Neural cell (in vitro differentiated cells): Measurements from ENCODE around the gene LTA4H. TPM values are rescaled to one million over a fixed set of nuclear protein-coding genes. Genes with fewer than 3 reads are reported as not detected.

Experiments
- H2AFZ ChIP-seq: fragments of 200-600, 300-800 bp; sonication (generic), shearing (Covaris generic); 2 replicates; pipeline ENCODE4 v1.6.0; 2014; ENCODE audit warnings: low read depth, mild to moderate bottlenecking, antibody characterized with exemption, low read length, moderate library complexity
- H3F3A ChIP-seq: fragments of 200-600 bp; shearing (Covaris generic); 2 replicates; pipeline ENCODE4 v1.6.1; 2016; ENCODE audit warnings: mild to moderate bottlenecking, moderate library complexity, mixed read lengths, antibody characterized with exemption, low read length; ENCODE audit not compliant: insufficient read depth, poor library complexity, severe bottlenecking
- H3K27ac ChIP-seq: fragments of 200-600, 300-800 bp; sonication (generic), shearing (Covaris generic); 2 replicates; pipeline ENCODE4 v1.5.1; 2014; ENCODE audit warnings: mild to moderate bottlenecking, low read length, moderate library complexity
- H3K27me3 ChIP-seq: fragments of 300-800, 200-600 bp; sonication (generic), shearing (Covaris generic); 2 replicates; pipeline ENCODE4 v1.6.0; 2014; ENCODE audit warnings: mild to moderate bottlenecking, low read depth, low read length, moderate library complexity; ENCODE audit not compliant: insufficient read depth
- H3K36me3 ChIP-seq: fragments of 300-800, 200-600 bp; sonication (generic), shearing (Covaris generic); 2 replicates; pipeline ENCODE4 v1.5.1; 2014; ENCODE audit warnings: mild to moderate bottlenecking, antibody characterized with exemption, low read length, moderate library complexity; ENCODE audit not compliant: insufficient read depth
- H3K4me2 ChIP-seq: fragments of 300-800, 200-600 bp; sonication (generic), shearing (Covaris generic); 2 replicates; pipeline ENCODE4 v1.6.0; 2014; ENCODE audit warnings: mild to moderate bottlenecking, low read length
- H3K4me3 ChIP-seq: fragments of 300-800, 200-600 bp; sonication (generic), shearing (Covaris generic); 2 replicates; pipeline ENCODE4 v1.5.1; 2014; ENCODE audit warnings: mild to moderate bottlenecking, low read length, moderate library complexity
- H3K79me2 ChIP-seq: fragments of 200-600 bp; shearing (Covaris generic); replicated peaks from 2 replicates; pipeline ENCODE4 v1.6.0; 2014; ENCODE audit warnings: mild to moderate bottlenecking, low read length, moderate library complexity; ENCODE audit not compliant: insufficient read depth
- H3K9ac ChIP-seq: fragments of 300-800, 200-600 bp; sonication (generic), shearing (Covaris generic); 2 replicates; pipeline ENCODE4 v1.6.1; 2016; ENCODE audit warnings: mild to moderate bottlenecking, low read length, mixed read lengths
- H3K9me2 ChIP-seq: fragments of 200-600 bp; shearing (Covaris generic); 2 replicates; pipeline ENCODE4 v1.6.1; 2016; ENCODE audit warnings: mild to moderate bottlenecking, low read length, mixed read lengths; ENCODE audit not compliant: insufficient read depth
- H3K9me3 ChIP-seq: fragments of 200-600, 300-800 bp; sonication (generic), shearing (Covaris generic); 2 replicates; pipeline ENCODE4 v1.6.1; 2016; ENCODE audit warnings: mild to moderate bottlenecking, mixed run types, low read length, moderate library complexity, mixed read lengths
- H4K20me1 ChIP-seq: fragments of 200-600 bp; shearing (Covaris generic); 2 replicates; pipeline ENCODE4 v1.6.1; 2016; ENCODE audit warnings: mild to moderate bottlenecking, mixed run types; ENCODE audit not compliant: insufficient read depth
- EP300 ChIP-seq: fragments of 450-650 bp; conservative IDR thresholded peaks from 2 replicates; pipeline ENCODE4 v1.6.1; 2014; ENCODE audit warnings: antibody characterized with exemption, mild to moderate bottlenecking, moderate library complexity; ENCODE audit not compliant: poor library complexity, severe bottlenecking
- EZH2 ChIP-seq: fragments of 200-600, 300-800 bp; shearing (Covaris generic), sonication (generic); IDR thresholded peaks from 2 replicates; pipeline ENCODE4 v1.6.1; 2014; ENCODE audit warnings: antibody characterized with exemption, low read length, borderline replicate concordance, mild to moderate bottlenecking; ENCODE audit not compliant: insufficient read depth, poor library complexity, severe bottlenecking
- MXI1 ChIP-seq: fragments of 450-650 bp; conservative IDR thresholded peaks from 2 replicates; pipeline ENCODE4 v1.6.1; 2014; ENCODE audit warnings: antibody characterized with exemption, mild to moderate bottlenecking; ENCODE audit not compliant: poor library complexity, severe bottlenecking
- POLR2AphosphoS5 ChIP-seq: IDR thresholded peaks from 2 replicates; pipeline ENCODE4 v1.6.1; 2012
- RAD21 ChIP-seq: fragments of 450-650 bp; conservative IDR thresholded peaks from 2 replicates; pipeline ENCODE4 v1.6.1; 2014; ENCODE audit warnings: antibody characterized with exemption, mild to moderate bottlenecking, moderate library complexity
- REST ChIP-seq: IDR thresholded peaks from 2 replicates; pipeline ENCODE4 v1.6.1; 2012; ENCODE audit warnings: borderline replicate concordance
- SMC3 ChIP-seq: fragments of 450-650 bp; conservative IDR thresholded peaks from 2 replicates; pipeline ENCODE4 v1.6.1; 2014; ENCODE audit warnings: antibody characterized with exemption, mild to moderate bottlenecking, moderate library complexity; ENCODE audit not compliant: poor library complexity
- TAF1 ChIP-seq: IDR thresholded peaks from 2 replicates; pipeline ENCODE4 v1.6.1; 2012; ENCODE audit warnings: low read depth
- polyA plus RNA-seq: library from polyadenylated mRNA; depleted of rRNA; stranded (reverse); fragments of >200 nt; gene quantifications from 2 replicates; pipeline ENCODE4 v1.2.3, GENCODE V29; 2014
- TF ChIP-seq, protein P1 (sequence below): fragments of 450-650 bp; IDR thresholded peaks from 2 replicates; pipeline ENCODE4 v1.5.1; 2014; ENCODE audit warnings: antibody characterized with exemption, mild to moderate bottlenecking, moderate library complexity; ENCODE audit not compliant: poor library complexity, severe bottlenecking

The LTA4H gene
- polyA plus RNA-seq, 1 donor from 2014 or later: 55.3 TPM

- Histone ChIP-seq H3K27ac (no peak overlapping the region), H3K9me2 (no peaks in the 10 kb centered on the region), H3K79me2 (no peaks in the 10 kb centered on the region), H3K9ac (no peak overlapping the region), H3K4me3 (no peak overlapping the region), H3K4me2 (no peak overlapping the region), H3K36me3 (no peaks in the 10 kb centered on the region), H4K20me1 (no peaks in the 10 kb centered on the region), H3K9me3 (no peaks in the 10 kb centered on the region), H3K27me3 (no peaks in the 10 kb centered on the region), H2AFZ (no peak overlapping the region), H3F3A (no peaks in the 10 kb centered on the region)
- TF ChIP-seq EP300 (no peak), POLR2AphosphoS5 (no peak), MXI1 (no peak)
Measured at GRCh38 chr12:96007729-96008128, 27.7 kb downstream of the LTA4H start.

DNA sequence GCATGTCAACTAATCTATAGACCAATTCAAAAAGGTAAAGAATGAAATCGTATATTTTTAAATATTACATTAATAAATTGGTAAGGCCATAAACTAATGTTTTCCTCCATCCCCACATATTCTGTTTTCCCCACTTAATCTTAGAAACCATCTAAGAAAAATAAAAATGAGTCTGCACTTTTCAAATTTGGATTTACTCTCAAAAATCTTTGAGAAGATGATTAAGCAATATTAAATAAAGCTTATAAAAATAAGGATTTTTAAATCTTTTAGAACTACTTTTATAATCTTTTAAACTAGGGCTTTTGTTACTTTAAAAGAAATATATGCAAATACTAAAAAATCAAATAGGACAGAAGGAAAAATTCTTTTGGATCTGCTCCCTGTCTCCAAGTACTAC lies 28.7 kb downstream of the LTA4H start:
- Histone ChIP-seq H3K9me2 (no peaks in the 10 kb centered on the region), H3K9me3 (no peaks in the 10 kb centered on the region), H3K4me2 (no peak overlapping the region), H3K27ac (no peak overlapping the region), H3K36me3 (no peaks in the 10 kb centered on the region), H3F3A (no peaks in the 10 kb centered on the region), H3K4me3 (no peak overlapping the region), H2AFZ (no peak overlapping the region), H4K20me1 (no peaks in the 10 kb centered on the region), H3K79me2 (no peaks in the 10 kb centered on the region), H3K9ac (no peak overlapping the region), H3K27me3 (no peaks in the 10 kb centered on the region)
- TF ChIP-seq TAF1: no peak
- TF ChIP-seq, protein P1, sequence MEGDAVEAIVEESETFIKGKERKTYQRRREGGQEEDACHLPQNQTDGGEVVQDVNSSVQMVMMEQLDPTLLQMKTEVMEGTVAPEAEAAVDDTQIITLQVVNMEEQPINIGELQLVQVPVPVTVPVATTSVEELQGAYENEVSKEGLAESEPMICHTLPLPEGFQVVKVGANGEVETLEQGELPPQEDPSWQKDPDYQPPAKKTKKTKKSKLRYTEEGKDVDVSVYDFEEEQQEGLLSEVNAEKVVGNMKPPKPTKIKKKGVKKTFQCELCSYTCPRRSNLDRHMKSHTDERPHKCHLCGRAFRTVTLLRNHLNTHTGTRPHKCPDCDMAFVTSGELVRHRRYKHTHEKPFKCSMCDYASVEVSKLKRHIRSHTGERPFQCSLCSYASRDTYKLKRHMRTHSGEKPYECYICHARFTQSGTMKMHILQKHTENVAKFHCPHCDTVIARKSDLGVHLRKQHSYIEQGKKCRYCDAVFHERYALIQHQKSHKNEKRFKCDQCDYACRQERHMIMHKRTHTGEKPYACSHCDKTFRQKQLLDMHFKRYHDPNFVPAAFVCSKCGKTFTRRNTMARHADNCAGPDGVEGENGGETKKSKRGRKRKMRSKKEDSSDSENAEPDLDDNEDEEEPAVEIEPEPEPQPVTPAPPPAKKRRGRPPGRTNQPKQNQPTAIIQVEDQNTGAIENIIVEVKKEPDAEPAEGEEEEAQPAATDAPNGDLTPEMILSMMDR: no peak
- no peak for TF ChIP-seq RAD21
- no peak for TF ChIP-seq REST
- TF ChIP-seq POLR2AphosphoS5: no peak
- no peak for TF ChIP-seq EZH2
- no peak for TF ChIP-seq MXI1
- no peak for TF ChIP-seq SMC3
- TF ChIP-seq EP300: no peak

GRCh38 chr12:96000858-96001257 lies 34.5 kb downstream of the LTA4H start:
- no peaks in the 10 kb centered on the region for H3F3A ChIP-seq
- no peaks in the 10 kb centered on the region for H3K27me3 ChIP-seq
- H2AFZ ChIP-seq: no peak overlapping the region
- H3K9me3 ChIP-seq: no peaks in the 10 kb centered on the region
- no peak overlapping the region for H3K4me2 ChIP-seq
- H3K9me2 ChIP-seq: no peaks in the 10 kb centered on the region
- H4K20me1 ChIP-seq: no peaks in the 10 kb centered on the region
- no peak overlapping the region for H3K4me3 ChIP-seq
- no peak overlapping the region for H3K27ac ChIP-seq
- no peaks in the 10 kb centered on the region for H3K36me3 ChIP-seq
- no peaks in the 10 kb centered on the region for H3K79me2 ChIP-seq
- no peak overlapping the region for H3K9ac ChIP-seq
- TF ChIP-seq EP300: no peak
- TF ChIP-seq MXI1: no peak
- no peak for TF ChIP-seq POLR2AphosphoS5
- no peak for TF ChIP-seq SMC3
- TF ChIP-seq, protein P1: no peak
- TF ChIP-seq EZH2: no peak
